Activated CD4-positive, alpha-beta T cell treated with anti-CD3 and anti-CD28 coated beads, Interleukin-10, Interleukin-2, amounts not matched to agents 100 ng/mL and 50 ng/mL, durations not matched to agents 16 hours and 8 hours (primary cell): ENCODE measurements around the gene CYP27C1.

ENCODE experiments used
- DNase-seq: peaks from one replicate; pipeline ENCODE4 v3.0.0-alpha.2; 2020

Gene CYP27C1

DNA sequence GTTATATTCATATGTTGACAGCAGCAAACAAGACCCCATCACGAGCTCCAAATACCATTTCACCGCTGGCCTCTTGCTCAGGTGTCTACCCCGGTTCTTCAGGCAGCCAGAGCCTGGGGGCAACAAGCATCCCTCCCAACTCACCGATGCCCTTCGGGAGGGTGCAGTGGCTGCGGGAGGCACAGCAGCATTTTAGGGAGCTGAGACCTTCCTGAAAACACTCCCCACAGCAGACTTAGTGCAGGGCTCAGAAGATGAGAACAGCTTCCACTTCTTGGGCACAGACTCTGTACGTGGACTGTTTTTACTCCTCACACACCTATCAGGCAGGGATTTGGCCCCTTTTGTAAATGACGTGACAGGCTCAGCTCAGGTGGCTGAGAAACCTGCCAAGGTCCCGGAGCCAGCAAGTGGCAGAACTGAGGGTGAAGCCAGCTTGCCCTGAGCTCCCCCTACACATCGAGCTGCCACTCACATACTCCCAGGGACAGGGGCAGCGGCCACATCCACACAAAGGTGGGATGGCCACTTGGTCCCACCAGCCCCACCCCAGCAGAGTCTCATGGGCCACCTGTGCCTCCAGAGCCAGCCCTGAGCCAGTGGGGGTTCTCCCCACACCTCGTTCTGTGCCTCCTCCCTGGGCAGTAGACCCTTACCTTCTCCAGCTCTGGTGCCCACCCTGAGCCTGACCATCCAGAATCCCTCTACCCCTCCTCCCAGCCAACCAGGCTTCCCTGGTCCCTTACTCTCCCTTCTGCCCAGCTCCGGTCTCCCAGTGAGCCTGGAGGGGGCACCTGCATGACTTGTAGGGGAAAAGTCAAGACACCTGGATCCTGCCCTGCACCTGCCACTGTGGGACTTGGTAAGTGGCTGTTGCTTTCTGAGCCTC, 28.5 kb downstream of the CYP27C1 start:
- no peak for DNase-seq

DNA sequence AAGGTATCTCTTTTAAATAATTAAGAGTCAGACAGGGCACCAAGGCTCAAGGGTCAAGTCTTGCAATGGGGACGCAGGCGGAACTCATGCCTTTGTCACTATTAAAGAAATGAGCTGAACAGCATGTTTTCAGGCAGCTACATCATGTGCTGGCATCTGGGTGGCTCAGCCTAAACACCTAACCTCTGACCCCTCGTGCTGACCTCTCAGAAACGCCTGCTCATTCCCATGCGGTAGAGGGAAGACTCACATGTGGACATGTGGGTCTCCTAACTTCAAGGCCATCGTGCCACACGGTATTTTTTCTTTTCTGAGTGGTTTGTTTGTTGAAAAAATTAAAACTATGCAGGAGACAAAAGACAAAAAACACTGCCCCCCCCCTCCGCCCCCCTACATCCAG, 31.3 kb downstream of the CYP27C1 start:
- no peak for DNase-seq

DNA sequence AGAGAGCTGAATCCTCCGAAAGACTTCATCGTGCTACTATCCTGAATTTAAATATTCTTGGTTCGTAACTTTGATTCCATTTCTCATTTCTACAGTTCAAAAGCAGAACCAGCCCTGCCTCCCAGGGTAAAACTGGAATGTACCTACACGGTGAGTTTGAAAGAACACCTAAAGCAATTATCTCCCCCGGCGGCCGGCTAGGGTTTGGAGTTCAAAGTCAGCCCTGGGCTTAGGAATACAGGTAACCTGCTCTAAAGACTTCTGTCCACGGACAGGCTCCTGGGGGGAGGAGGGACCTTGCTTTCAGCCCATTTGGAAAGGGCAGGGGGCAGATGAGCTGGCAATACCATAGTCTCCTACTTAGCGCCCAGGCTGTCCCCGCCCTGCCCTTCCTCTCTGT, 32.3 kb downstream of the CYP27C1 start:
- no peak for DNase-seq

DNA sequence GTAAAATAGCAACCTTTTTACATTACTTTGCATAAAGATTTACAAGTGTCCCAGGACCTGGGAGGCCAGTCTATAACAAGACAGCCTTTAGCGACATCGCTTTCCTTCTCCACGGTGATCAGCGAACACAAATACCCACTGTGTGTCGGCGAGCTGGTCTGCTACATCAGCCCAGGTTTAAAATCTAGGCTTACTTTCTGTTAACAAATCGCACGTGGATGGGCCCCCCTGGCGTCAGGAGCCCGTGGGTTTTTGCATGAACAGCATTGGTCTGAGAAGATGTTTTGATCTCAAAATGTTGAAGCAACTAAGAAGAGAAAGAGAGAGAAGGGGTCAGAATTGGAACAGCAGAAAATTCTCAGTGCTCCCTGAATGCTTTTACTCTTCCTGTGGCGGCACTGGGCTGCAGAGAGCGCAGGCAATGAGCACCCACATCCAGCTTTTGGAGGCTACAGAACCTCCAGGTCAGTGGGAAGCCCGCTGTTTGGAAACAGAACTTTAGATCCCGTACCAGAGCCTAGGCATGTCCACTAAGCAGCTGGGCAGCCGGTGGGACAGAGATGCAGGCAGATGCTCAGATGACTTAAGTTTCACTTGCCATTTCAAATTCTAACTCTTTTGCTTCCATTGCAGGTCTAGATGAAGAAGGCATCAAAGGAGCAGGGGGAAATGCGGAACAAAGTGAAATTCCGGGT, 32.9 kb downstream of the CYP27C1 start:
- DNase-seq, result no peak

DNA sequence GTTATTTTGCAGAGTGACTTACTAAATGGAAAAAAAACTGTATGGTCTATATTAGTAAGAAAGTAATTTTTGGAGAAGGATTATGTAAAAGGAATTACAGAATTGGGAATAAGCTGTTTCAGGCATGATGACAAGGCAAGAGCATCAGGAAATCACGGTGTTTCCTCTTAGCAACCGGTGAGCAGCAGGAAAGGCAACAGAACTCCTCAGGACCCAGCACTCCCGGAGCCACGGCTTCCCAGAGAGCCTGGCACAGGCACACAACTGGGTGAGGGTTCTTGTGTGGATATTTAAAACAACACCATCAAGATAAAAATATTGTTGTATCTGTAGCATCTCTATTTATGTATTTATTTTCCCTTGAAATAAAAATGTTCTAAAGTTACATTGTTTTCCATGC, 34.4 kb downstream of the CYP27C1 start:
- DNase-seq, result no peak

DNA sequence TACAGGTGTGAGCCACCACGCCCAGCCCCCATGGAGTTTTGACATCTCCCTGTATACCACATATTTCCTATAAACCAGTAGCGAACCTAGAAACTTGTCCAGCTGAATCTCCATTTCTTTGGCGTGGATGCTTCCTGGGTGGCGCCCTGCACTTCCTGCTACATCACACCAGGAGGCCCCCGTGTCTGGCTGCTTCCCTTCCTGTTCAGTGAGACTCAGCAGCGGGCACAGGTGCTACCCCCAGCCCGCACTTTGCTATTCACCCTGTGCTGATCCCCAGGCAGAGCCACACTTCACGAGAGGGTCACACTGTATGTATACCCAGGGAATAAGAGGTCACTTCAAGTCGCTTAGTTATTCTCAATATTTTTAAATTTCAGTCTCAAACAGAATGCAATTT, 35.0 kb downstream of the CYP27C1 start:
- DNase-seq, result no peak

DNA sequence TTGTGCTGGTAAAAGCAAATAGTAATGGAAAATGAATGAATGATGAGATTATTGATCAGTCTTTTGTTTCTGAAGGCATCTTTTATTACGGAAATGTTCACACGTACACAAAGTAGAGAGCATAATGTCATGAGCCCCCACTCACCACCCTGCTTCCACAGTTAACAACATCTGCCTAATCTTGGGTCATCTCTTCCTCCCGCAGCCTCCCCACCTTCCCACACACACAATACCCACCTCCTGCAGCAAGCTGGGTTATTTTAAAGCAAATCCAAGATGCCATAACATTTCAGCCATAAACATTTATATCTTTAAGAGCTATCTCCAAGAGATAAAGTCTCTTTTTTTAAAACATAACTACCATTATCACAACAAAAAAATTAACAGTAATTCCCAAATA, 36.3 kb downstream of the CYP27C1 start:
- DNase-seq, result no peak

DNA sequence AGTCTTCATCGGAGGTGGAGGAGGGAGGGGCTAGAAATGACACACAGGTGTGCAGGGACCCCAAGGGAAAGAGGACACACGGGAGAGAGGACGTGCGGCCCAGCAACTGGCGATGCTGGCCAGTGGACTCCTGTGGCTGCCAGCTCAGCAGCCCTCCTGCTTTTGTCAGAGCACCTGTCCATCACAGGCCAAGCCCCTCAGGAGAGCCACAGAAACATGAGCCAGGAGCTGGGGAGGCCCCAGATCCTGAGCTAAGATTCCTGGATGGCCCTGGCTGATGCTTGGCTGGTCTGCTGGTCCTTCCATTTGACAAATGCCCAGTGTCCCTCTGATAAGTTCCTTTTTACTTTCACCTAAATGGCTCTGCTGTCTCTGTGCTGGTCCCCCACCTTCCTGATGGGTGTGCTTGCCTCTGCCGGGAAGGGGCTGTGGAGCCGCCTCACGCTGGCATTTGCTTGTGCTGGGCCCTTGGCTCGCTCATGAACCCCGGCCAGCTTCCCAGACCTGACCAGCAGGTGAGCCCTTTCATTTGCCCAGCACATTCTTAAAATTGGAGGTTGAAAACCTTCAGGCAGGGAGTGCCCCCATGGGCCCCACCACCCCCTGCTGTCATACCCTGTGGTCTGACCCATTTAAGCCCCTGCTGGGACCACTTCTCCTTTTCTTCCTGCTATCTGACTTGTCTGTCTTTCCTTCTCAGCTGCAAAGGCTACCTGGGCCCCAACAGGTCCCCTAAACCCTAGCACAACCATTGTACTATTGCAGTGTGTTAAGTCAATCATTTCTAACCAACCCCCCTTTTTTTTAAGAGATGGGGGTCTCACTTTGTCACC, 37.3 kb downstream of the CYP27C1 start:
- no peak for DNase-seq

DNA sequence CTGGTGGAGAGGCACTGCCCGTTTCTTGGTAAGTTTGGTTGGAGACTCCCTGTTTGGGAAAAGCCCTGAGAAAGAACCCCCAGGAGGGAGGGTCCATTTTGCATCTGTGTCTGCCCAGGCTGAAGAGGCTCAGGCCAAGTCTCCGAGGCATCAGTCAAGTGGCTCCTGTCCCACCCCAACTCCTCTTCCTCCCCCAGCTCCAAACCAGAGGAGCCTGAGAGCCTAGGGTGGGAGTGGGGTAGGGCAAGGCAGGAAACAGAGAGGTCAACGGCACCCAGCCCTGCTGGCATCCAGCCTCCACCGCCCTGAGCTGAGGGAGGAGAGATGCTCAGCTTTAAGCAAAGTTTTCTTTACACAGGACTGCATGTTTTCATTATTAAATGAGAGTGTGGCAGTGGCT, 38.2 kb downstream of the CYP27C1 start:
- DNase-seq, result no peak

DNA sequence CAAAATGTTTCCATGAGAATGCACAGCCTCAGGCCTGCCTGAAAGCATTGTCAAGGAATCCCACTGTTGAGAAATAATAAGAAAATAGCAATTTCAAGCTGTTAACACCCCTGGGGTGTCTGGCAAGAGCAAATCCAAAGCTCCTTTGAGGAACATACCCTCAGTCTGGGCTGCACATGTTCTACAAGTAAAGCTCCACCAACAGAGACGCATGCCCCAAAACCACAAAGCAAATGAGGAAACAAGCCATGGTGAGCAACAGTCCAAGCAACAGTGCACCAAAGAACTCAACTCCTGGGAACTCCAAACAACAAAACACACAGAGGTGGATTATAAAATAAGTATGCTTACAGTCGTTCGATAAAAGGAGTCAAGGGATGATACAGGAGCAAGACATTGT, 40.3 kb downstream of the CYP27C1 start:
- no peak for DNase-seq

DNA sequence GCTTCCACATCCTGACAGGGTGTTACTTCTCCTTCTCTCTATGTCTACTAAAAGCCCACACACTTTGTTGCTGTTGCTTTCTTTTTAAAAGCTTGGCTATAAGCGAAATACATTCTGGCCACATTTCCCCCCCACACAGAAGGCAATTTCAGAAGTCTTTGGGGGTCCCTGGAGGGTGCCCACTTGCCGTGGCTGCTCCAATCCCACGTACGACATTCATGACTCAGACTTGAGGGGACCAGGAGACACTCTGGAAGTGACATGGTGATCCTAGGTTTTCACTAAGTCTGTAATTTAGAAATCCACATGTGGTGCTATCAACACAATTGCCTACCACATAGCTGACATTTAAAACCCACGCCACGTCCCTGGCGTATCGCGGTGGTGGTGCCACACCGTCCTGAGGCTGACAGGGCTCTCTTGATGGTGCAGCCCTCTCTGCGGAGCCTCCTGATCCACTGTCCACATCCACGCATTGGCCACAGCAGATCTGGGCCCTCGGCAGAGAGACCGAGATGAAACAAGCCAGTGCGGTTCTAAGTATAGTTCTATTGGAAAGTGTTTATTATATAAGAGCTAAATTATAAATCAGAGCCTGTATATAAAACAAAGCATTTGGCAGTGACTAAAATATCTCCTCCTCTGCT, 42.4 kb downstream of the CYP27C1 start:
- DNase-seq, result no peak

DNA sequence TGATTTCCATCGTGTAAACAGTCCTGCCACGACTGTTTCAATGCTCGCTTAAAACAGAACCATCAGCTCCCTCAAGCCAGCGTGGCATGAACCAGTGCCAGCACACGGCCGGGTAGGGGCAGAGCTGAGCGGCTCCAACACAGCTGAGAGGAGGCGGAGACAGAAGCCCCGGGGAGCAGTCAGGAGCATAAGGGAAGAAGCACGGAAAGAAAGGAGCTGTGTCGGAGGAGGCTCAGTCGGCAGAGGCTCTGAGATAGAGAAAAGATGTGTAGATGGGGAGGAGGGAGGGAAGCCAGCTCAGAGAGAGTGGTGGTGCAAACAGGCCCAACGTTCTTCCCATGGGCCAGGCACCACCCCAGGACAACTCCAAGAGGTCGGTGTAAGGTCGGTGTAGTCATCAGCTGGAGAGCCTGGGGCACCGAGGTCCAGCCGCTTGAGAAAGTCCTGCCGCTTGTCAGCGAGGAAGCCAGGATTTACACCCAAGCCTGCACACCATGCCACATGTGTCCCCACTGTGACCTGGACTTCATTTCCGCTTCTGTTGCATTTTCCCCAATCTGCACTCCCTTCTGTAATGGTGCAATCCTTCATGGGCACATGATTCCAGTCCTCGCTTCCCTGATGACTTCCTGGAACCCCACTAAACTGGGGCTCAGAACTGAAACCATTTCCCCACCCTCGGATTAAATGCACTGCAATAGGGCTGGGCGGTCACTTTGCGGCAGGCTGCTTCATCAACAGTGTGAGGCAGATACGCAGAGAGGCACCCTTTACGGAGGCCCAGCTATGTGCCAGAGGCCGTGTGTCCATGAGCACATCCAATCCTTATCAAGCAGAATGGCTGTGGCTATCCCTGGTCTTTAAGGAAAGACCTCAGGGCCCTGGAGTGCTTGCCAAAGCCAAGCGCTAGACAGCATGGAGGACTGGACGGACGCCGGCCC, 43.5 kb downstream of the CYP27C1 start:
- DNase-seq, result no peak

DNA sequence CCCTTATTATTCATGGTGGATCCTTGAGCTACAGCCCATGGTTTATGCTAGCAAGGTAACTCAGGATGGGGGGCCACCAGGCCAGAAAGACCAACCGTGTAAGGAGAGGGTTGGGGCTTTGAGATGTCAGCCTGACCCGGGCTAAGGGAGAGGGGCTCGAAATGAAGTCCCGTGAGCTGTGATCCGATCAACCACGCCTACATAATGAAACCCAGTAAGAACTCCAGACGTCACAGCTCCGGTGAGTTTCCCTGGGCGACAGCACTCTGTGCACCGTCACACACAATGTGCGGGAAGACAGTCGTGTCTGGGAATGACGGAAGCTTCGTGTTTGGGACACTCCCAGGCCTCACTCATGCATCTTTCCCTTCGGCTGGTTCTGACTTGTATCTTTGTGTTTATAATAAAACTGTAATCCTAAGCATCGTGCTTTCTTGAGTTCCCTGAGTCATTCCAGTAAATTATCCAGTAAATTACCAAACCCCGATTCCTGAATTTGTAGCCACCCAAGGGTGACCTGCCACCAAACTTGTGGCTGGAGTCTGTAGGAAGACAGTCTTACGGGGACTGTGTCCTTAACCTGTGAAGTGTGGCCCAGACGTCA, 44.2 kb downstream of the CYP27C1 start:
- DNase-seq, result no peak

DNA sequence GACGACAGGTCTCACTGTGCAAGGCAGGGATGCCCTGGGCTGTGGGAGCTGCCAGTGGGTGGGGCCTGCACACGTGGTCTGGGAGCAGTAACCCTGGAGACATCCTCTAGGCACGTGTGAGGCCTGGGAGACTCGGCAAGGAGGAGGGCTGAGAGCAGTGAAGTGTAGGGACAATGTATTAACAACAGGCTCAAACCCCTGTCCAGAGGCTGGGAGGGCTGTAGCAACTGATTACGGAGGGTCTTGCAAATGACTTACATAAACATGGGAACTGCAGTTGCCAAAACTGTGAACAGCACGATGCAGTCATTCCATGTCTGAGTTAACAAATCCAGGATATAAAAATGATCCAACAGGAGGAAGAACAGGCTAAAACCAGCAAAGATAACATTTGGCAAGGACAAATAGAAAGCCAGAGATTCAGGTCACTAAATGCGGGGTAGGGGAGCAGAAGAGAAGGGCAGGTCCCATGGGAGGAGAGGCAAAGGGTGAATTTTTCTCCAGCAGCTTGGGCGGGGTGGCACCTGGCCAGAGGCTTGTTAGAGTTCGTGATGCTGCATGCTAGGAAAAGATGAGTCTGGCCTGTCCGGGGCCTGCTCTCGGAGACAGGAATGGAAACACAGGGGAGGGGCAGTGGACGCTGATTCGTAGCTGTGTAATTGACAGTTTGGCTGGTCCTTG, 44.9 kb downstream of the CYP27C1 start:
- no peak for DNase-seq

DNA sequence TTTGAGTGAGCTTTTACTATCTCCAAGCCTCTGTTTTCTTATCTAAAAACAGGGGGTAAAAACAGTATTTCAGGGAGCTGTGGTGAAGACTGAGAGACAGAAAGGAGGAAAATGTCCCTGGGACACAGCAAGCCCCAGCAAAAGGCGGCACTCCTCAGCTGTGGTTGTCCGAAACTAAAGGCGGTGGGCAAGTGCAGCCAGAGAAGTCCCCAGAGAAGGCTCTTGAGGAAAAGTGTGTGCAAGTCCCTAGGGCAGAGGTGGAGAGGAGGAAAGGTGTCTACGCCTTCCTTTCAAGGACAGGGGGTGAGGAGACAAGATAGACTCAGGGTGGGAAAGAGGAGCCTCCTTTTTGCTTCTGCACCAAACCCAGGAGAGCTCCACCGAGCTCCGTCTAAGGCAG, 45.5 kb downstream of the CYP27C1 start:
- no peak for DNase-seq

DNA sequence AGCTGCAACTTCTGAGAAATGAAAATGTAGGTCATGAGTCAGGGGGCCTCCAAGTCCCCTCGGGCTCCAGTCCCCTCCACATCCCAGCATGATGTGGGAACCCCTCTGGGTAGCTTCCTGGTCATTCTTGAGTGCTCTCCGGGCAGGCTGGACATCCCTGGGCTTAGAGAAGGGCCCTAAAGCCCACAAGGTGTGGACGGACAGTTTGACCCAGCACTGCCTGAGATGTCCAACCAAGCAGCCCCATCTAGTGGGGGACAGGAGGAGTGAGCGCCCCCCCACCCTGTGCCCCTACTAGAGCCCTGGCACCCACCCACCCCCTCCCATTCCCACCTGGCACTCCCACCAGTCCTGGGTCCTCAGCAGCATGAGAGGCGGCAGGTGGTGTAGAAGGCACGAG, 46.0 kb downstream of the CYP27C1 start:
- no peak for DNase-seq

DNA sequence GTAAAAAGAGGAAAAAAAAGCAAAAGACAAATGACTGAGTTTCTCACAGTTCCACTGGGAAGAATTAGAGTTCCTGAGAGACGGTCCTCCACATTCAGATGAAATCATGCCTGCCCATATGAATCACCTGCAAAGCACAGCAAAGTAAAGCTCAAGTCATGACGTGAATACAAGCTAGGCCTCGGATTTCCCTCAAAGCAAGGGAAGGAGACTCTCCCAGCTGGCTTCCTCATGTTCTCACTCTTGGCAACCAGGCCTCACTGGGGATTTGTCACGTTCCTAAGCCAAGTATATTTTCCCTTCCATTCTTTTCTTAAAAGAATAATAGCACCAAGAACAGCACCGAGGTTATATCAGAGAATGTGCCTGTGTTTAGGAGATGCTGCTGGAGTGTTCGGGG, 47.0 kb downstream of the CYP27C1 start:
- no peak for DNase-seq

DNA sequence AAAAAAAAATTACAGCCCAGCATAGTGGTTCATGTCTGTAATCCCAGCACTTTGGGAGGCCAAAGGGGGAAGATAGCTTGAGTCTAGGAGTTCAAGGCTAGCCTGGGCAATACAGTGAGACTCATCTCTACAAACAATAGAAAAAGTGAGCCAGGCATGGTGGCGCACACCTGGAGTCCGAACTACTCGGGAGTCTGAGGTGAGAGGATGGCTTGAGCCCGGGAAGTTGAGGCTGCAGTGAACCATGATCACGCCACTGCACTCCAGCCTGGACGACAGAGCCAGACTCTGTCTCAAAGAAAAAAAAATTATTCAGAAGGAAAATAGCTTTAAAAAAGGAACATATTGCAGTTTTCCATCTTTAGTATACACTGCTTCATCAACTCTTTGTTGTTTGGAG, 47.8 kb downstream of the CYP27C1 start:
- DNase-seq, result no peak

DNA sequence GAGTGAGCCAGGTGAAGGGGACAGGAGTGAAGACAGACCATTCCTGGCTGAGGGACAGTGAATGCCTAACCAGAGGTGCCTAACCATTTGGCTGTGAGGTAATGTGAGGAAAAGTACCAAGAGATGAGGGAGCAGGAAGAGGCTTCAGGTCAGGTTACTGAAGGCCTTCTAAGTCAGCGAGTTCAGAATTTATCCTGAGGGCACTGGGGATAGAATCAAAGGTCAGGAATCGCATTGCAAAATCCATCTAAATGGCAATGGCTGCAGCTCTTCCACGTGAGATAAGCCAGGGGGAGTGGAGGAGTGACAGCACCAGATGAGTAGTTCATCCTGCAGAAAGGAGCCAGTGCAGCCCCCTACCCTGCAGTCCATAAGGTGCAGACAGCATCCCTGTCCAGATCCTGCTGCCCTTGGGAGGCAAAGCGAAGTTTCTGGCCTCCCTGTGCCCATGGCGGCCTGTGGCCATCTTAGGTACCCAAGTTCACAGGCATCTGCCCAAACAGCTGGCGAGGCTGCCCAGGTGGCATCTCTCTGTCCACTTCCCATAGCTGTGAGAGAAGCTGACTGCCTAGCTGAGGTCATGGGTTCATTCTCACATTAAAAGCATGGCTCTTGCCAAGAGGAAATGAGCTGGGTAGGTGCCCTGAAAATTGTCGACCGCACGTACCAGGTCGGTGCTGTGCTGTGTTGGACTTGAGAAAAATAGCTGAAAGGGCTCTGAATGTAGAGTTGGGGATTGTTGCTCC, 49.5 kb downstream of the CYP27C1 start:
- no peak for DNase-seq

DNA sequence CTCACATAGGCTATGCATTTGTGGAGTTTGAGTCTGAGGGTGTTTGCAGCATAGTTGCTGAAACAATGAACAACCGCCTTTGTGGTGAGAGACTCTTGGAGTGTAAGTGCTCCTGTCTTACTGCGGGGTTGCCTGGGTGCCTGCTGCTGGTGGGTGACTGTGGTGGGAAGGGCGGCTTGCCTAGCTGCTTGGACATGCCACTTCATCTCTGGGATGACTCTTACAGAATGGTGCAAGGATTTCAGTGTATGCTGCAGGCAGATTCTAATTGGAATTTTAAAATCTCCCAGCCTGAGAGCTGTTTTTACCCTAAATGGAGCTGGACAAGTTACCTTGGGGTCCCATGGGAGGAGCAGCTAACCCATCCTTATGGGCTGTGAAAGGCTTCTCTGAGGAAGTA, 50.1 kb downstream of the CYP27C1 start:
- DNase-seq, result no peak
